IPS-18a (cell line): ENCODE measurements around the gene CLNK.

Experiments
- H3K27ac ChIP-seq: one replicate; pipeline ENCODE4 v1.5.1; 2013; ENCODE audit warnings: low read length
- H3K27me3 ChIP-seq: one replicate; pipeline ENCODE4 v1.6.1; 2013; ENCODE audit warnings: mild to moderate bottlenecking, low read length; ENCODE audit not compliant: control insufficient read depth, insufficient read depth
- H3K36me3 ChIP-seq: one replicate; pipeline ENCODE4 v1.6.1; 2013; ENCODE audit warnings: low read depth, low read length; ENCODE audit not compliant: control insufficient read depth
- H3K4me1 ChIP-seq: one replicate; pipeline ENCODE4 v1.6.1; 2013; ENCODE audit warnings: low read depth, low read length; ENCODE audit not compliant: control insufficient read depth
- H3K4me3 ChIP-seq: one replicate; pipeline ENCODE4 v1.5.1; 2013; ENCODE audit warnings: low read length
- H3K9ac ChIP-seq: one replicate; pipeline ENCODE4 v1.6.1; 2013; ENCODE audit warnings: mild to moderate bottlenecking, low read length, moderate library complexity
- H3K9me3 ChIP-seq: one replicate; pipeline ENCODE4 v1.6.1; 2013; ENCODE audit warnings: low read depth, low read length; ENCODE audit not compliant: control insufficient read depth

The CLNK gene

DNA sequence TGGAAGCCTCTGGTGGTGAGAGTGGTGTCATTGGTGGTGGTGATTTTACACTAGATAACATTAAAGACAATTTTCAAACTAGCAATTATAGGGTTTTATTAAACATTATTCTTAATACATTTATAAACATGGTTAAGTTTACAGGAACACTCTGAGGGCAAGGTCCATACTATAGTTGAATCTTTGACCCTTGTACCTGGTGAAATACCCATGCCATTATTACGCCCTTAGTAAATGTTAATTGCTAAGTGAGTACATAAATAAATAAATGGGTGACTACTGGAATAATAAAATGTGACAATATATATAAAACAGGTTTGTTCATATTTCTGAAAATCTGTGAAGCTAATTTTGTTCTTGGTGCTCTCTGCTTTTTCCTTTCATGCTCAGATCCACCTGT, 13.6 kb upstream of the CLNK start:
- no peak overlapping the region for H3K9ac ChIP-seq
- H3K4me3 ChIP-seq: no peak overlapping the region
- no peaks in the 10 kb centered on the region for H3K9me3 ChIP-seq
- H3K36me3 ChIP-seq: no peaks in the 10 kb centered on the region
- H3K4me1 ChIP-seq: no peaks in the 10 kb centered on the region
- H3K27ac ChIP-seq: no peak overlapping the region
- H3K27me3 ChIP-seq: no peaks in the 10 kb centered on the region

- Histone ChIP-seq H3K36me3 (no peaks in the 10 kb centered on the region), H3K4me3 (no peak overlapping the region), H3K27me3 (no peaks in the 10 kb centered on the region), H3K4me1 (no peaks in the 10 kb centered on the region), H3K9ac (no peak overlapping the region), H3K27ac (no peak overlapping the region), H3K9me3 (no peaks in the 10 kb centered on the region)
Measured at GRCh38 chr4:10697086-10697485, 12.5 kb upstream of the CLNK start.

- H3K4me3 ChIP-seq: no peak overlapping the region
- no peaks in the 10 kb centered on the region for H3K4me1 ChIP-seq
- no peaks in the 10 kb centered on the region for H3K36me3 ChIP-seq
- H3K27me3 ChIP-seq: no peaks in the 10 kb centered on the region
- no peaks in the 10 kb centered on the region for H3K9me3 ChIP-seq
- no peak overlapping the region for H3K27ac ChIP-seq
- H3K9ac ChIP-seq: no peak overlapping the region
Measured at GRCh38 chr4:10696253-10696652, 11.7 kb upstream of the CLNK start.

DNA sequence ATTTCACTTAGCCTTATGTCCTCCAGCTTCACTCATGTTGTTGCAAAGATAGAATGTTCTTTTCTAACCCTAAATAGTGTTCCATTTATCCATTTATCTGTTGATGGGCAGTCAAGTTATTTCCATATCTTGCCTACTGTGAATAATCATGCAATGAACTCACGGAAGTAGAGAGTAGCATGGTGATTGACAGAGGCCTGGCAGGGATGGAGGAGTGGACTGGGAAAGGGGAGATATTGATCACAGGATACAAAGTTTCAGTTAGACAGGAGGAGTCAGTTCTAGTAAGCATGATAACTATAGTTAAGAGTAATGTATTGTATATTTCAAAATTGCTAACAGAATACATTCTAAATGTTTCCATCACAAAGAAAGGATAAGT, 10.3 kb upstream of the CLNK start:
- H3K36me3 ChIP-seq: no peaks in the 10 kb centered on the region
- H3K4me1 ChIP-seq: no peaks in the 10 kb centered on the region
- H3K27me3 ChIP-seq: no peaks in the 10 kb centered on the region
- no peaks in the 10 kb centered on the region for H3K9me3 ChIP-seq
- no peak overlapping the region for H3K27ac ChIP-seq
- H3K4me3 ChIP-seq: no peak overlapping the region
- H3K9ac ChIP-seq: no peak overlapping the region

GRCh38 chr4:10694151-10694827, 9.7 kb upstream of the CLNK start:
- Histone ChIP-seq H3K4me1 (no peaks in the 10 kb centered on the region), H3K9ac (no peak overlapping the region), H3K4me3 (no peak overlapping the region), H3K27ac (no peak overlapping the region), H3K36me3 (no peaks in the 10 kb centered on the region), H3K27me3 (no peaks in the 10 kb centered on the region), H3K9me3 (no peaks in the 10 kb centered on the region)

- no peaks in the 10 kb centered on the region for H3K9me3 ChIP-seq
- H3K27me3 ChIP-seq: no peaks in the 10 kb centered on the region
- H3K9ac ChIP-seq: no peak overlapping the region
- H3K4me1 ChIP-seq: no peaks in the 10 kb centered on the region
- no peaks in the 10 kb centered on the region for H3K36me3 ChIP-seq
- no peak overlapping the region for H3K4me3 ChIP-seq
- no peak overlapping the region for H3K27ac ChIP-seq
Measured at GRCh38 chr4:10691651-10692050, 7.1 kb upstream of the CLNK start.

DNA sequence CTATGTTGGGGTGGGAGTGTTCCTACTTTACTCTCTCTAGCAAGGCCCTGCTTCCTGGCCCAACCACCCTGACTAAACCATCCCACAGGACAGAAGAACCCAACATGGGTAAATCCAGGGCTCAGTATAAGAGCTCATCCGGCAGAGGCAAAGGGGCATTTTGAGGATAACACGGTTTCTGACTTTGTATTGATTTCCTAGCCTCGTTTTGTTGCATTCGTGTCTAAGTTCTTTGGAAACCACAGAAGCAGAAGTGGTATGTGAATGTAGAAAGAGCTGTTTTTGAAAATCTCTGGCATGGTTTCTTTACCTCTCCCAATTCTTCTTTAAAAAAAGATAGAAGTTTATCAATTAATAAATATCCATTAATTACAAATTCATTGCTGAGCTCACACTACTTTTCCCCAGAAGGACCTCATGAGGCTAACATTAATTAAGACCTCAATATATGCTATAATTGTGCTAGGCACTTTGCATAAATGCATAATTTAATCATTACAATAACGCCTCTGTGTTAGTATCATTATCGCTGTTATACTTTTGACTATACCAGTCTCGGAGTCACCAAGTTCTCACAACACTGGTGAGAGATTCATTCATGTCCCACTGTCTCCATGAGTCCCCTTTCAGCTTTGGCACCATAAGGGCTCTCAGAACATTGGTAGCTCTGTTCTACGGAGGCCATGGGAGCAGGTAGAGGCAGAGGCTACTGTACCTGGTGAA, 5.8 kb upstream of the CLNK start:
- Histone ChIP-seq H3K27ac (no peak overlapping the region), H3K9ac (no peak overlapping the region), H3K9me3 (no peaks in the 10 kb centered on the region), H3K36me3 (no peaks in the 10 kb centered on the region), H3K27me3 (no peaks in the 10 kb centered on the region), H3K4me3 (no peak overlapping the region), H3K4me1 (no peaks in the 10 kb centered on the region)

GRCh38 chr4:10688846-10689245, 4.3 kb upstream of the CLNK start:
- Histone ChIP-seq H3K9ac (no peak overlapping the region), H3K4me3 (no peak overlapping the region), H3K36me3 (no peaks in the 10 kb centered on the region), H3K27me3 (no peaks in the 10 kb centered on the region), H3K9me3 (no peaks in the 10 kb centered on the region), H3K27ac (no peak overlapping the region), H3K4me1 (no peaks in the 10 kb centered on the region)

GRCh38 chr4:10688022-10688421, 3.5 kb upstream of the CLNK start:
- no peaks in the 10 kb centered on the region for H3K36me3 ChIP-seq
- H3K27ac ChIP-seq: no peak overlapping the region
- no peak overlapping the region for H3K4me3 ChIP-seq
- no peaks in the 10 kb centered on the region for H3K27me3 ChIP-seq
- H3K9ac ChIP-seq: no peak overlapping the region
- H3K4me1 ChIP-seq: no peaks in the 10 kb centered on the region
- H3K9me3 ChIP-seq: no peaks in the 10 kb centered on the region

DNA sequence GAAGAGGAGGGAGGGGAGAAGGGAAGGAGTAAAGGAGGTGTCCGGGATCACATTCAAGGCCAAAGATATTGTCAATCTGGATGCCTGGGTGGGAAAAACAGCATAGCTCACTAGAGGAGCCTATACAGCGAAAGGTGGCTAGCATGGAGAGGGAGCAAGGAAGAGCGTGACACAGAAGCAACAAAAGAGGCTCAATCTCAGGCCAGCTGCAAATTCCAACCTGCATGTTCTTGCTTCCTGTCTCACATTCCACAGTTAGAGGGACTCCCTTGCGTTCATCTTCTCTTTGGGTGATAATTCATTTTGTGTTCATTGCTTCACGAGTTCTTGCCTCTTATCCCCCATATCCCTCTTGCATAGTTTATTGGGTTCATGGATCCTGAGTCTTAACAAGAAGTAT, 3.0 kb upstream of the CLNK start:
- H3K9me3 ChIP-seq: no peaks in the 10 kb centered on the region
- H3K27ac ChIP-seq: no peak overlapping the region
- no peak overlapping the region for H3K4me3 ChIP-seq
- H3K4me1 ChIP-seq: no peaks in the 10 kb centered on the region
- H3K9ac ChIP-seq: no peak overlapping the region
- no peaks in the 10 kb centered on the region for H3K27me3 ChIP-seq
- H3K36me3 ChIP-seq: no peaks in the 10 kb centered on the region

DNA sequence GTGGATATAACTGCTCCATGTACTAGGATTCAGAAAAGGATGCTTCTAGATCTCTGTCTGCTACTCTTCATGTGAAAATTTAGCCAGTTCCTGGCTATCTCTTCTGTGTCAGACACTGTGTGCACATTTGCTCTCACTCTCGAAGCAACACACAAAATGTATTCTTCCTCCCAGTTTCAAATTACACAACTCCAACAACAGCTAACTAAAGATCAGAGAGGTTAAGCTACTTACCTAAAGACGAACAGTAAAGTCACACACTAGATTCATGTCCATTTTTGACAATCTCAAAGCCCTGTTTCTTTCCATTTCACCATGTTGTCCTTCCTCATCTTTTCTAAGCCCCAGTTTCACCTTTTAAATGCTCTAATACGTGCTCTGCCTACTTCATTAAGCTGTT, 2.2 kb downstream of the CLNK start:
- Histone ChIP-seq H3K9ac (no peak overlapping the region), H3K27ac (no peak overlapping the region), H3K4me1 (no peaks in the 10 kb centered on the region), H3K4me3 (no peak overlapping the region), H3K36me3 (no peaks in the 10 kb centered on the region), H3K27me3 (no peaks in the 10 kb centered on the region), H3K9me3 (no peaks in the 10 kb centered on the region)
